CD4-positive, alpha-beta memory T cell (primary cell): ENCODE measurements around the gene NOP56. TPM values are rescaled to one million over a fixed set of nuclear protein-coding genes. Genes with fewer than 3 reads are reported as not detected.

Source experiments
- CTCF ChIA-PET: fragments of 350-600 bp; sonication (Branson Sonifier 250); formaldehyde crosslinking; loops from one replicate; lab custom pipeline; 2021; ENCODE audit warnings: inconsistent platforms; ENCODE audit not compliant: partially characterized antibody; lab: Charles Lee
- POLR2A ChIA-PET: fragments of 350-600 bp; sonication (Branson Sonifier 250); formaldehyde crosslinking; loops from one replicate; lab custom pipeline; 2021; ENCODE audit not compliant: partially characterized antibody; lab: Charles Lee
- DNase-seq, 5 donors: peaks; one replicate each; pipeline versions ENCODE4 v3.0.0 to v3.0.0-alpha.2; 2020 to 2022; ENCODE audit warnings: mixed read lengths in 1 of 5
- H3K27ac ChIP-seq: one replicate; pipeline ENCODE4 v1.7.0; 2013; ENCODE audit warnings: low read depth, low read length
- H3K27me3 ChIP-seq: 2 replicates; pipeline ENCODE4 v1.7.0; 2013; ENCODE audit warnings: mild to moderate bottlenecking, low read length, moderate library complexity; ENCODE audit not compliant: insufficient read depth
- H3K36me3 ChIP-seq: 2 replicates; pipeline ENCODE4 v1.7.0; 2013; ENCODE audit warnings: mild to moderate bottlenecking, low read length, moderate library complexity; ENCODE audit not compliant: insufficient read depth
- H3K4me1 ChIP-seq: 2 replicates; pipeline ENCODE4 v1.7.0; 2013; ENCODE audit warnings: mild to moderate bottlenecking, low read length, moderate library complexity; ENCODE audit not compliant: insufficient read depth
- H3K4me3 ChIP-seq, 2 donors: one replicate each; pipeline ENCODE4 v1.7.0; 2013; ENCODE audit warnings: low read length in 2 of 2, mild to moderate bottlenecking in 1 of 2
- H3K9me3 ChIP-seq, 2 donors: one replicate each; pipeline ENCODE4 v1.7.0; 2013; ENCODE audit warnings: low read length in 2 of 2, control low read depth in 1 of 2; ENCODE audit not compliant: control insufficient read depth in 1 of 2
- H3K27ac Mint-ChIP-seq, 7 donors: one replicate each; pipeline ENCODE4 v1.8.0; 2020 to 2021; ENCODE audit warnings: mixed read lengths in 7 of 7, mild to moderate bottlenecking in 6 of 7, inconsistent platforms in 3 of 7, moderate library complexity in 3 of 7
- H3K27me3 Mint-ChIP-seq, 2 donors: one replicate each; pipeline ENCODE4 v1.8.0; 2020 to 2021; ENCODE audit warnings: mixed read lengths in 2 of 2
- H3K36me3 Mint-ChIP-seq, 2 donors: one replicate each; pipeline ENCODE4 v1.8.0; 2020 to 2021; ENCODE audit warnings: mixed read lengths in 2 of 2, inconsistent platforms in 1 of 2, mild to moderate bottlenecking in 1 of 2
- H3K4me1 Mint-ChIP-seq, 4 donors: one replicate each; pipeline ENCODE4 v1.8.0; 2020 to 2021; ENCODE audit warnings: mixed read lengths in 4 of 4, mild to moderate bottlenecking in 1 of 4
- H3K4me3 Mint-ChIP-seq, 8 donors: one replicate each; pipeline ENCODE4 v1.8.0; 2020 to 2021; ENCODE audit warnings: mixed read lengths in 8 of 8, mild to moderate bottlenecking in 7 of 8, moderate library complexity in 6 of 8, inconsistent platforms in 3 of 8
- H3K9me3 Mint-ChIP-seq, 8 donors: one replicate each; pipeline ENCODE4 v1.8.0; 2020 to 2021; ENCODE audit warnings: mixed read lengths in 8 of 8, mild to moderate bottlenecking in 5 of 8, inconsistent platforms in 3 of 8, moderate library complexity in 1 of 8
- intact Hi-C: fragments of 100-400 bp; cut with micrococcal nuclease; formaldehyde crosslinking; loops from one replicate; pipeline ENCODE4 v1.15.1; 2023
- polyA plus RNA-seq, 2 donors: library from polyadenylated mRNA; unstranded; fragments of 300-500 nt; fragmentation: Illumina TruSeq; gene quantifications; one replicate each; pipeline ENCODE4 v1.2.3, GENCODE V29; 2021
- total RNA-seq, 2 experiments: library from RNA; stranded (reverse); gene quantifications; one replicate each; pipeline ENCODE4 v1.2.3, GENCODE V29; 2021

Gene NOP56
- total and polyA plus RNA-seq, 4 experiments from 2014 or later = 83.4 to 270 (median 197) TPM

DNA sequence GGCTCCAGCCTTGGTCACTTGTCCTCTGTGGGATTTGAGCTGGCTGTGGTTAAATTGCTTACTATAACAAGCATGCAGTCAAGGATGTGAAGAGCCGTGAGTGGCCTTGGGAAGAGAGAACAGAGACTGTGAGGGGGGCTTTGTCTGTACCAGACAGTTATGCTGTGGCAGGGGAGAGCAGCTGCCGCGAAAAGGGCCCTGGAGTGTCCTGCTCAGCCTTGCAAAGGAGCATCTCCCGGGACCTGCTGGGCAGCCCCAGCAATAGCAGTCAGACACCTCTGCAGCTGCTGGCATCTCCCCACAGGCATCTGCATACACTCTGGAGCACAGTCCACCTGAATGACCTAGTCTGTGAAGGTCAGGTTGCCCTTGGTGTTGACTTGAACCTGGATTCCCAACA lies 46.5 kb downstream of the NOP56 start:
- H3K4me3 ChIP-seq = no peak overlapping the region
- H3K27me3 Mint-ChIP-seq = peaks cover 26 to 32% of the 10 kb centered on the region in 2 donors
- no peaks in the 10 kb centered on the region for H3K36me3 Mint-ChIP-seq
- H3K27ac Mint-ChIP-seq = no peak overlapping the region
- POLR2A ChIA-PET = interaction anchor here (0.7 kb wide), 1 partner anchor 46 kb away, joined by 3 read pairs; the partner anchor contains the start of gene NOP56
- H3K4me3 Mint-ChIP-seq = no peak overlapping the region
- H3K4me1 Mint-ChIP-seq = no peaks in the 10 kb centered on the region
- intact Hi-C loops = loop anchor here (10.0 kb wide), 1 partner anchor 416 kb away; no protein-coding TSS in a partner anchor
- CTCF ChIA-PET = interaction anchor here (0.5 to 1.2 kb wide), 2 partner anchors 14 to 175 kb away, joined by 3 to 4 read pairs; no protein-coding TSS in a partner anchor
- H3K27me3 ChIP-seq = peaks cover 19% of the 10 kb centered on the region
- H3K36me3 ChIP-seq = no peaks in the 10 kb centered on the region
- no peak for DNase-seq
- H3K9me3 ChIP-seq = no peaks in the 10 kb centered on the region
- H3K27ac ChIP-seq = no peak overlapping the region
- H3K9me3 Mint-ChIP-seq = no peaks in the 10 kb centered on the region
- H3K4me1 ChIP-seq = no peaks in the 10 kb centered on the region

DNA sequence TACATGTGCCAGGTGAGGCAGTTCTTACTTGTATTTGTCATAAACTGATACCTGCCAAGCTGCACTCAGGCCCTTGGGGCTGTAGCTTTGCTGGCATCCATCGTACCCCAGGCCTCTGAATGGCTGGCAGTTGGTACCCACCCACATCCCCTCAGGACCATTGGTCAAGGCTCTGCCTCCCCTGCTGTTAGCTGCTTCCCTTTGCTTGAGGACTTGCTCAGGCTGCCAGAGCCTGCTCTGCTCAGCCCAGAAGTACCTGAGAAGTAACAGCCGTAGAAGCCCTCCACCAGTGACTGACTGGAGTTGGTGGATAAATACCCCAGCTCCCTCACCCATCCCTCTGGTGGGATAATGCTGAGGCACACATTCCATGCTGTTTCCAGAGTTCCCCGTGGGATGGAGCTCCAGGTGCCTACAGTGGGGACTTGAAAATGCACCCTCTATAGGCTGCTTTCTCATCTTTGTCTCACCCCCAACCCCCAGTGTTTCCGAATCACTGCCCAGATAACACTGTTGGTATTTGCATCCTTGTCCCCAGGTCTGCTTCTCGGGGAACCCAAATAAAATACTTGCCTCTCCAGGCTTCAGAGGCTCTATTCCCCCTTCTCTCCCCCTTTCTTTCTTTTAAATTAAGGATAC lies 47.5 kb downstream of the NOP56 start:
- no peaks in the 10 kb centered on the region for H3K4me1 ChIP-seq
- no peak for DNase-seq
- H3K27me3 Mint-ChIP-seq = peaks cover 21 to 26% of the 10 kb centered on the region in 2 donors
- H3K36me3 ChIP-seq = no peaks in the 10 kb centered on the region
- CTCF ChIA-PET = interaction anchor here (0.9 kb wide), 1 partner anchor 13 kb away, joined by 4 read pairs; no protein-coding TSS in a partner anchor
- H3K27me3 ChIP-seq = peaks cover 9% of the 10 kb centered on the region
- H3K27ac Mint-ChIP-seq = no peak overlapping the region
- no peaks in the 10 kb centered on the region for H3K36me3 Mint-ChIP-seq
- POLR2A ChIA-PET = no interaction called here
- no peak overlapping the region for H3K4me3 Mint-ChIP-seq
- H3K4me3 ChIP-seq = no peak overlapping the region
- H3K27ac ChIP-seq = no peak overlapping the region
- no peaks in the 10 kb centered on the region for H3K4me1 Mint-ChIP-seq
- H3K9me3 ChIP-seq = no peaks in the 10 kb centered on the region
- intact Hi-C loops = loop anchor here (10.0 kb wide), 1 partner anchor 415 kb away; no protein-coding TSS in a partner anchor
- no peaks in the 10 kb centered on the region for H3K9me3 Mint-ChIP-seq

DNA sequence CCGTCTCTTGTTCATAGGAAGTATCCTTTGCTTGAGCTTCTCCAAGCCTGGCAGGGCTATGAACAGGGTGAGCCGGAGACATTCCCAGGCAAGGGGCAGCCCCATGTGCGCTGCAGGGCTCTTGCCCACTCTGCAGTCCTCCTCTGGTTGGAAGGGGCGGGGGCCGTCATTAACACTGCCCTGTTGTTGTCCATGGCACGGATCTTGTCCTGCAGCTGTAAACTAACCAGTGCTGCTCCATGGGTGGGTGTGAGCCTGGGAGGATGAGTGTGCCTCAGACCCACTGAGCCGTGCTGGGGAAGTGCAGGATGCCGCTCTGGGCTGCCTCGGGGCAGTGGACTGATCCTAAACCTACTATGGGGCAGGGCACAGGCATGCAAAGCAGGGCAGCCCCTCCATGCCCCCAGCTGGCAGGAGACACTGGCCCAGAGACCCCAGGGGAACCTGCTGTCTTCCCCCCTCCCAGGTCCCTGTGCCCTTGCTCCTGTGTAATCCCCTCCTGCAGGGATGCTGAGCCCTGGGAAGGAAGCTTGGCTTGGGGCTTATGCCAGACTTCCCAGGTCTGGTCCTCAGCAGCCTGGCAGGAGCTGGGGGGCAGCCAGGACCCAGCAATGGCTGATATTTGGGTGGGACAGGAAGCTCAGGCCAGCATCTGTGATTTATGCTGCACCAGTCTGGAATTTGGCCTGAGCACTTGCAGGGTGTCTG lies 48.6 kb downstream of the NOP56 start:
- DNase-seq = no peak
- intact Hi-C loops = no loop called here
- Histone ChIP-seq H3K27me3 (no peaks in the 10 kb centered on the region), H3K36me3 (no peaks in the 10 kb centered on the region), H3K4me1 (no peaks in the 10 kb centered on the region), H3K27ac (no peak overlapping the region), H3K4me3 (no peak overlapping the region), H3K9me3 (no peaks in the 10 kb centered on the region)
- ChIA-PET POLR2A (no interaction called here), CTCF (interaction anchor here (1.3 to 2.2 kb wide), 3 partner anchors 10 to 13 kb away, joined by 3 to 6 read pairs (median 6); no protein-coding TSS in a partner anchor)
- Mint-ChIP-seq H3K4me1 (no peaks in the 10 kb centered on the region), H3K27me3 (peaks cover 12 to 17% of the 10 kb centered on the region in 2 donors), H3K9me3 (no peaks in the 10 kb centered on the region), H3K27ac (no peak overlapping the region), H3K36me3 (no peaks in the 10 kb centered on the region), H3K4me3 (no peak overlapping the region)

DNA sequence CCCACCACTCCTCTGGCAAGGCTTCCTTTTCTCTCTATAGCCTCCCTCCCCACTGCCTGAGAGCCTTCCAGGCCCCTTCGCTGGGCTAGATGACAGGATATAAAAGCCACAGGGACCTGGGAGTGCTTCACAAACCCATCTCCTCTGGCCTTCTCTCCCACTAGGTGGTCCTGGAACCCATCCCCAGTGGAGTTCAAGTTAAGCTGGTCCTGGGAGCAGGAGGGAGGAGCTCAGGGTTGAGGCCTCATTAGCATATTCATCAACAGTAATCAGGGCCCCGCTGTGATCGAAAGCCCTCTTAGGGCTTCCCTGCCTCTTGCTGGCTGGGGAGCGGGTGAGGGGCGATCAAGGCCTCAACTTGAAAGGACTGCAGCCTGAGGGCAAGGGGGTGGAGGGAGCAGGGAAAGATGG lies 49.2 kb downstream of the NOP56 start:
- Histone ChIP-seq H3K4me3 (no peak overlapping the region), H3K4me1 (no peaks in the 10 kb centered on the region), H3K27me3 (no peaks in the 10 kb centered on the region), H3K27ac (no peak overlapping the region), H3K36me3 (no peaks in the 10 kb centered on the region), H3K9me3 (no peaks in the 10 kb centered on the region)
- no peaks in the 10 kb centered on the region for H3K36me3 Mint-ChIP-seq
- ChIA-PET POLR2A (no interaction called here), CTCF (interaction anchor here (1.3 to 2.2 kb wide), 4 partner anchors 9 to 13 kb away, joined by 3 to 6 read pairs (median 6); no protein-coding TSS in a partner anchor)
- no peaks in the 10 kb centered on the region for H3K9me3 Mint-ChIP-seq
- no peak for DNase-seq
- H3K27ac Mint-ChIP-seq = no peak overlapping the region
- H3K4me1 Mint-ChIP-seq = no peaks in the 10 kb centered on the region
- H3K4me3 Mint-ChIP-seq = no peak overlapping the region
- intact Hi-C loops = no loop called here
- H3K27me3 Mint-ChIP-seq = peaks cover 9 to 13% of the 10 kb centered on the region in 2 donors

DNA sequence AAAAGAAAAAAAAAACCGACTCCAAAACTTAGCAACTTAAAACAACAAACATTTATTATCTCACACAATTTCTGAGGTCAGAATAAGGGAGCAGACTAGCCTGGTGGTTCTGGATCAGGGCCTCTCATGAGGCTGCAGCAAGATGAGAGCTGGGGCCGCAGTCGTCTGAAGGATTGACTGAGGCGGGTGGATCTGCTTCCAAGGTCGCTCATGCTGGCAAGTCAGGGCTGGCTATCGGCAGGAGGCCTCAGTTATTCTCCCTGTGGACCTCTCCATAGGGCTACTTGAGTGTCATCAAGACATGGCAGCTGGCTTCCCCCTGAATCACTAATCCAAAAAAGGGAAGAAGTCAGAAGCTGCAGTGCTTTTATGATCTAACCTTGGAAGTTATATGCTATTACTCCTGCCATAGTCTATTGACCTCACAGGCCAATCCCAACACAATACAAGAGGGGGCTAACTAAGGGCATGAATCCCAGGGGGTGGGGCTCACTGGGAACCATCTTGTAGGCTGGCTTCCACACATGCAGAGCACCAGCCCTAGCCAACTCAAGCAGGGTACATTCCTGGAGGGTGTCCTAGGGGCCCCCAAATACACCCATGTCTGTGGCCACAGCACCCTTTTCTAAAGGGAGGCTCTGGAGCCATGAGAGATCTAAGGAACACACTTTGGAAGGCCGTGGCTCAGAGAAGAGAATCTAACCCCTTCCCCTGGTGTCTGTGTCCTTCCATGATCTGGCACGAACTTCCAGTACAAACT lies 51.5 kb downstream of the NOP56 start:
- Mint-ChIP-seq H3K9me3 (no peaks in the 10 kb centered on the region), H3K4me3 (no peak overlapping the region), H3K36me3 (no peaks in the 10 kb centered on the region), H3K27me3 (peaks cover 6 to 9% of the 10 kb centered on the region in 2 donors), H3K4me1 (no peaks in the 10 kb centered on the region), H3K27ac (no peak overlapping the region)
- POLR2A ChIA-PET = no interaction called here
- Histone ChIP-seq H3K9me3 (no peaks in the 10 kb centered on the region), H3K4me1 (no peaks in the 10 kb centered on the region), H3K4me3 (no peak overlapping the region), H3K27ac (no peak overlapping the region), H3K27me3 (no peaks in the 10 kb centered on the region), H3K36me3 (no peaks in the 10 kb centered on the region)
- DNase-seq = no peak
- intact Hi-C loops = no loop called here
- CTCF ChIA-PET = interaction anchor here (1.0 to 1.9 kb wide), 2 partner anchors 10 kb away, joined by 5 read pairs; no protein-coding TSS in a partner anchor

DNA sequence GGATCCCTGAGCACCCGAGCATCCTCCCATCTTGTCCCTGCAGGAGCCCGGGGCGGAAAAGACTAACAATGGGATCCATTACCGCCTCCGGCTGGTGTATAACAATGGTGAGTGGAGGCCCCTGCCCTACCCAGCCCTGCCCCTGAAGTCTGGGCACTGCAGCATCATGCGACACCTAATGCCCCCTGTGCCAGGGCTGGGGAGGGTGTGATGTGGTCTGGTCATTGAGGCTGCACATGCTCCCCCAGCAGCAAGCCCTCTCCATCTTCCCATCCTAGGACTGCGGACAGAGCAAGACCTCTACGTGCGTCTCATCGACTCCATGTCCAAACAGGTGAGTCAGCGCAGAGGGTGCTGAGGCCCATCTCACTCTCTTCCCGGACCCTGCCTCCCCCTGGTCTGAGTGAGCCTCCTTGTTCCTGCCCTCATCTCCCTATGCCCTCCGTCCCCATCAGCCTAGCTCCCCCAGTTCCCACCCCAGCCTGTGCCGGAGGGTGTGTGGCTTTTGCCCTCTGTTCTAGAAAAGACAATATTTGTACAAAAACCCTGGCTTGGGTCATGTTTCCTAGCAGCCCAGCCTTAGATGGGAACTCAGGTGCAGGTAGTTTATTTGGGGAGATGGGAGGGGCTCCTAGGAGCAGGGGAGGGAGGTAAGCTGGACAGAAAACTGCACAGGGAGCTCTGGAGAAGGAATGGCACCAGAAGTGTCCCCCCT lies 53.7 kb downstream of the NOP56 start:
- ChIA-PET POLR2A (no interaction called here), CTCF (interaction anchor here (1.2 kb wide), 1 partner anchor 38 kb away, joined by 3 read pairs; no protein-coding TSS in a partner anchor)
- Mint-ChIP-seq H3K36me3 (no peaks in the 10 kb centered on the region), H3K4me1 (no peaks in the 10 kb centered on the region), H3K9me3 (no peaks in the 10 kb centered on the region), H3K27ac (no peak overlapping the region), H3K27me3 (peaks cover 0 to 3% of the 10 kb centered on the region in 2 donors), H3K4me3 (no peak overlapping the region)
- Histone ChIP-seq H3K27me3 (no peaks in the 10 kb centered on the region), H3K9me3 (no peaks in the 10 kb centered on the region), H3K4me3 (no peak overlapping the region), H3K27ac (no peak overlapping the region), H3K4me1 (no peaks in the 10 kb centered on the region), H3K36me3 (no peaks in the 10 kb centered on the region)
- intact Hi-C loops = no loop called here
- DNase-seq = no peak
